Gastrocnemius medialis (tissue), 4 donors: ENCODE data around the gene CPLX4. TPM values are rescaled to one million over a fixed set of nuclear protein-coding genes. Genes with fewer than 3 reads are reported as not detected.
A peak's percentile ranks its signal among the peaks of the same experiment; 100 is the strongest.

Experiments used
- ATAC-seq, 2 donors: fragments of 150-250 bp; one replicate each; pipeline ENCODE4 v1.9.1; 2016
- DNase-seq, 2 donors: peaks; one replicate each; pipeline ENCODE4 v3.0.0-alpha.2; 2019
- H3K27ac ChIP-seq, 4 donors: fragments of 200-600 bp; sonication (generic); 1 replicate in 1 of 4; 2 replicates in 3 of 4; pipeline ENCODE4 v1.5.1; 2016 to 2018; ENCODE audit warnings: mild to moderate bottlenecking in 2 of 4, moderate library complexity in 1 of 4
- H3K27me3 ChIP-seq, 3 donors: fragments of 200-600 bp; sonication (generic) in 2 of 3; 1 replicate in 1 of 3; 2 replicates in 2 of 3; pipeline versions ENCODE4 v1.5.1 to v1.6.0; 2016 to 2019; ENCODE audit warnings: mild to moderate bottlenecking in 1 of 3, moderate library complexity in 1 of 3
- H3K36me3 ChIP-seq, 2 donors: fragments of 200-600 bp; sonication (generic) in 1 of 2; one replicate each; pipeline ENCODE4 v1.5.1; 2017 to 2018
- H3K4me1 ChIP-seq, 2 donors: fragments of 200-600 bp; sonication (generic) in 1 of 2; one replicate each; pipeline ENCODE4 v1.5.1; 2016 to 2017; ENCODE audit warnings: mild to moderate bottlenecking in 2 of 2
- H3K4me3 ChIP-seq, 4 donors: fragments of 200-600 bp; sonication (generic) in 3 of 4; 1 replicate in 1 of 4; 2 replicates in 3 of 4; pipeline ENCODE4 v1.5.1; 2016 to 2019; ENCODE audit warnings: mild to moderate bottlenecking in 2 of 4
- H3K9me3 ChIP-seq, 3 donors: fragments of 200-600 bp; sonication (generic) in 2 of 3; 1 replicate in 1 of 3; 2 replicates in 2 of 3; pipeline ENCODE4 v1.5.1; 2016 to 2019
- POLR2A ChIP-seq, 2 donors: fragments of 450-650 bp; IDR thresholded peaks; one replicate each; pipeline ENCODE4 v1.6.1; 2017; ENCODE audit warnings: antibody characterized with exemption in 2 of 2, mild to moderate bottlenecking in 2 of 2, moderate library complexity in 2 of 2
- in situ Hi-C, 4 donors: fragments of 200-750 bp; cut with MboI; loops; one replicate each; pipeline versions ENCODE4 v1.15.0 to v1.8.0; 2017; ENCODE audit warnings: low sequenced_read_pairs in 4 of 4
- intact Hi-C: fragments of 100-400 bp; cut with DNase I; formaldehyde crosslinking; loops from one replicate; pipeline ENCODE4 v1.15.1; 2023; ENCODE audit warnings: low total_unique reads
- total RNA-seq, 4 donors: library from RNA; depleted of rRNA; stranded (reverse); fragments of >200 nt; gene quantifications; one replicate each; pipeline versions ENCODE4 v1.1.0 to v1.2.3, GENCODE V29; 2016
- TF ChIP-seq, protein P1 (sequence below), 5 experiments: fragments of 450-650 bp in 3 of 5; fragments of 200-600 bp in 2 of 5; sonication (generic) in 2 of 5; IDR thresholded peaks in 4 of 5; conservative IDR thresholded peaks in 1 of 5; 1 replicate in 4 of 5; 2 replicates in 1 of 5; pipeline ENCODE4 v1.5.1; 2016 to 2019; ENCODE audit warnings: antibody characterized with exemption in 5 of 5, mild to moderate bottlenecking in 3 of 5, moderate library complexity in 3 of 5

The CPLX4 gene, protein sequence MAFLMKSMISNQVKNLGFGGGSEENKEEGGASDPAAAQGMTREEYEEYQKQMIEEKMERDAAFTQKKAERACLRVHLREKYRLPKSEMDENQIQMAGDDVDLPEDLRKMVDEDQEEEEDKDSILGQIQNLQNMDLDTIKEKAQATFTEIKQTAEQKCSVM
- total RNA-seq: not detected

DNA sequence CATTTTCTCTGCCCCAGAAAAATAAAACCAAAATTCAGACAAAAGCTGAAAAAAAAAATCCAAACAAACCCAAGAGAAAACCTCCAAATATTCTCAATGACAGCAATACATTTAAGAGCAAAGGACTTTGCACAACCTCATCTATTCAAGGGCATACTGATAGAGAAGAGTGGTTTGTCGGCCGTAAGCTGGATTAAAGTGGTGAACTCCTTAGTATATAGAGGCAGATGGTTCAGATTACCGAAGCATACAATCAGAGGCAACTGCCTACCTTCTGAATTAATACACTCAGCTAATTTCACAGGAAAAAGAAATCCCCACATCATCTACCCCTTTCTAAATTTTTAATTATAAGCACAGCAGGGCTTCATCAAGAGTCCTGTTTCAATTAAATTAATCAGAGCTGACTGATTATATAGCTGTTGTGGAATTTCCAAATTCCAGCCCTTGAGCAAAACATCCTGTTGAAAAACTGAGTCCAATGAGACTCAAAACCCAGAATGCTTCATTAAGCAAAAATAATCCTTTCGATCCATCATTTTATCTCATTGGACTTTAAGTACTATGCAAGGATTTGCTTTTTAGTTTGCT lies at the start of gene CPLX4:
Gene CPLX4, minus strand, starts transcription at position 190 of the 591 bp plus-strand sequence. Its CDS starts 187 bp downstream, at position 3.
- TF ChIP-seq, protein P1, sequence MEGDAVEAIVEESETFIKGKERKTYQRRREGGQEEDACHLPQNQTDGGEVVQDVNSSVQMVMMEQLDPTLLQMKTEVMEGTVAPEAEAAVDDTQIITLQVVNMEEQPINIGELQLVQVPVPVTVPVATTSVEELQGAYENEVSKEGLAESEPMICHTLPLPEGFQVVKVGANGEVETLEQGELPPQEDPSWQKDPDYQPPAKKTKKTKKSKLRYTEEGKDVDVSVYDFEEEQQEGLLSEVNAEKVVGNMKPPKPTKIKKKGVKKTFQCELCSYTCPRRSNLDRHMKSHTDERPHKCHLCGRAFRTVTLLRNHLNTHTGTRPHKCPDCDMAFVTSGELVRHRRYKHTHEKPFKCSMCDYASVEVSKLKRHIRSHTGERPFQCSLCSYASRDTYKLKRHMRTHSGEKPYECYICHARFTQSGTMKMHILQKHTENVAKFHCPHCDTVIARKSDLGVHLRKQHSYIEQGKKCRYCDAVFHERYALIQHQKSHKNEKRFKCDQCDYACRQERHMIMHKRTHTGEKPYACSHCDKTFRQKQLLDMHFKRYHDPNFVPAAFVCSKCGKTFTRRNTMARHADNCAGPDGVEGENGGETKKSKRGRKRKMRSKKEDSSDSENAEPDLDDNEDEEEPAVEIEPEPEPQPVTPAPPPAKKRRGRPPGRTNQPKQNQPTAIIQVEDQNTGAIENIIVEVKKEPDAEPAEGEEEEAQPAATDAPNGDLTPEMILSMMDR (IDR thresholded peaks at IDR 0.05 in 4 of 5, conservative IDR thresholded peaks at IDR 0.05 in 1 of 5): no peak
- no peak for TF ChIP-seq POLR2A (IDR thresholded peaks at IDR 0.05)
- Histone ChIP-seq H3K9me3 (no peaks in the 10 kb centered on the region), H3K27ac (no peak within 1 kb of the TSS), H3K36me3 (no peaks in the 10 kb centered on the region), H3K27me3 (no peaks in the 10 kb centered on the region), H3K4me1 (no peaks in the 10 kb centered on the region), H3K4me3 (no peak within 1 kb of the TSS)
- intact Hi-C loops: no loop called here
- ATAC-seq (no peak), DNase-seq (no peak)
- in situ Hi-C loops: loop anchor here in 1 of 4 donors (25.0 kb wide), 1 partner anchor 94 kb away; no protein-coding TSS in a partner anchor

DNA sequence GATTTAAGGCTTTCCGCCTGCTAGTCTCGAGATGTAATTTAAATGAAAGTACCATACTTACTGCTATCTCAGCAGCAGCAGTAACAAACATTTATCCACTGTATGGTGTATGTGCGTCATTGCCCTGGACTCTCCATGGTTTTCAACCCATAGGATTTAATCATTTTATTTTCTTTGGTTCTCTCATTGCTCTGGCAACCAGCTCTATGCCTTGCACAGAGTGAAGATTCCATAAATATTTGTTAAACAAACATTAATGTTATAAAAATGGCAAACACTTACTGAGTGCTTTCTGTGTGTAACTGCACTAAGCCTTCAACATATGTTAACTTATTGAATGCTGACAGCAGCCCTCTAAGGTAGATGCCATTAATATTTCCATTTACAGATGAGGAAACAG lies 41.9 kb upstream of the CPLX4 start:
- no peaks in the 10 kb centered on the region for H3K36me3 ChIP-seq
- DNase-seq: no peak
- H3K4me1 ChIP-seq: peaks cover 18 to 25% of the 10 kb centered on the region in 2 donors
- in situ Hi-C loops: loop anchor here in 1 of 4 donors (10.0 kb wide), 1 partner anchor 226 kb away; the partner anchor contains the start of gene SEC11C
- no peaks in the 10 kb centered on the region for H3K9me3 ChIP-seq
- TF ChIP-seq, protein P1 (IDR thresholded peaks at IDR 0.05 in 4 of 5, conservative IDR thresholded peaks at IDR 0.05 in 1 of 5): no peak
- TF ChIP-seq POLR2A (IDR thresholded peaks at IDR 0.05): no peak
- ATAC-seq: no peak
- H3K27ac ChIP-seq: no peak overlapping the region
- H3K4me3 ChIP-seq: peak overlapping the region in 3 of 4 donors; percentile 91 to 96 (median 95)
- intact Hi-C loops: no loop called here
- H3K27me3 ChIP-seq: no peaks in the 10 kb centered on the region

DNA sequence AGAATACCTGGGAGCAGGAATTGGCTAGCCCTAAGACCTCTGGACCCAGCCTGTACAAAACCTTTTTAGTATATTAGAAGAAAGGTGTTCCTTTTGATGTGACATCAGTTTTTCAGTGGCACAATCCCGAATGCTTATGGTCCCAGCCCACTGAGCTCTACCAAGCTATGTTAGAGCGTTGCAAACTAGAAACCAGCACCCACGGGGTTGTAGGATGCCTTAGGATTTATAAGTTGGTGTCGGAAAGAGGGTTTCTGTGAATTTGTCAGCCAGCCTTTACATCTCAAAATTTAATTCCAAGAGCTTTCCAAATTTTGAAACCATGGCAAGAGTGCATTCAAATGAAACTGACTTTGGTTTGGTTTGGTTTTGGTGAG lies 41.1 kb upstream of the CPLX4 start:
- H3K9me3 ChIP-seq: no peaks in the 10 kb centered on the region
- H3K4me3 ChIP-seq: peak overlapping the region; percentile 91 to 96 (median 94)
- no peaks in the 10 kb centered on the region for H3K27me3 ChIP-seq
- peaks cover 0 to 5% of the 10 kb centered on the region in 2 donors for H3K36me3 ChIP-seq
- H3K4me1 ChIP-seq: peaks cover 18 to 25% of the 10 kb centered on the region in 2 donors
- in situ Hi-C loops: no loop called here
- DNase-seq: no peak
- peak overlapping the region; percentile 91 to 98 (median 96) for H3K27ac ChIP-seq
- TF ChIP-seq, protein P1 (IDR thresholded peaks at IDR 0.05 in 4 of 5, conservative IDR thresholded peaks at IDR 0.05 in 1 of 5): no peak
- no peak for TF ChIP-seq POLR2A (IDR thresholded peaks at IDR 0.05)
- peak; percentile 40 to 45 for ATAC-seq
- intact Hi-C loops: loop anchor here (1.0 to 2.0 kb wide), 2 partner anchors 43 to 220 kb away; partner anchors contain the start of gene SEC11C

DNA sequence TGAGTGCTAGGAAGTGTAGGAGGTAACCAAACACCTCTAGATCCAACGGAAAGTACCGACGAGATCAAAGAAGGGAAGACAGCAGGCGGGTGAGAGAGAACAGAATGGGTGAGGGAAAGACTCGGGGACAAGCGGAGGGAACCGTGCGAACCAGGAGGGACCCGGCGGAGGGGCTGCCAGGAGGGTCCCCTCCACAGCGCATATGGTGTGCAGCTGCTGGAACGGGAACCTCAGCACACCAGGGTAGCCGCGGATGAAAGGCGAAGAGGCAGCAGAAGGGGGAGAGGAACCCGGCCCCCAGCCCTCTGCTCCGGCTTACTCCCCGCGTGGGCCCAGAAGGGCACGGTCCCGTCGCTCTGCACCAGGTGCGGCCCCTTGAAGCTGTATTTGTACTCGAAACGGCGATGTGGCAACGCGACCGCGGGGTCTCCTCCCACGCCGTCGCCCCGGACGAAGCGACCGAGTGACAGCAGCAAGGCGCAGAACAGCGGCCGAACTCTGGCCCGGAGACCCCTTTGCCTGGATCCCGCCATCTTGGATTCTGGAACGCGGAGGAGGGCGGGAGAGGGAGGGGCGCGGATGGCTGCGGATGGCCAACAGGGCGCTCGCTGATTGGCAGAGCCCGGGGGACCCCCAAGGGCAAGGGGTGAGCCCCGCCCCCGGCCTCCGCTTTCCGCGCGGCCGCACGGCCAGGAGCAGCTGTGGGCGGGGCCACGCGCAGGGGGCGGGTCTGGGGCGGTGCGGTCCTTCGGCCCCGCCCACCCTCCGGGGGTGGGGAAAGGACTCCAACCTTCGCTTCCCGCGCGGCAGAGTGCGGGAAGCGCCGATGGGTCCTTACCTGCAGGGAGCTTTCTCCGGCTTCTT lies 40.5 kb upstream of the CPLX4 start, which contains the start of gene LMAN1:
Gene LMAN1, minus strand, starts transcription at position 554 of the 864 bp plus-strand sequence. Its CDS starts 21 bp downstream, at position 533.
- no peaks in the 10 kb centered on the region for H3K9me3 ChIP-seq
- peaks cover 18 to 25% of the 10 kb centered on the region in 2 donors for H3K4me1 ChIP-seq
- peak; percentile 88 to 90 for ATAC-seq
- TF ChIP-seq, protein P1 (IDR thresholded peaks at IDR 0.05 in 4 of 5, conservative IDR thresholded peaks at IDR 0.05 in 1 of 5): no peak
- TF ChIP-seq POLR2A (IDR thresholded peaks at IDR 0.05): peak; percentile 56 to 58
- peak; percentile 92 to 93 for DNase-seq
- H3K36me3 ChIP-seq: peaks cover 0 to 10% of the 10 kb centered on the region in 2 donors
- H3K4me3 ChIP-seq: peak within 1 kb of the TSS; percentile 91 to 96 (median 94)
- H3K27me3 ChIP-seq: no peaks in the 10 kb centered on the region
- in situ Hi-C loops: no loop called here
- H3K27ac ChIP-seq: peak within 1 kb of the TSS; percentile 91 to 98 (median 96)
- intact Hi-C loops: loop anchor here (1.0 to 2.0 kb wide), 2 partner anchors 44 to 220 kb away; partner anchors contain the start of gene SEC11C
